Upper lobe of left lung (tissue), 6 donors: ENCODE results near the gene SHISAL1. TPM values are rescaled to one million over a fixed set of nuclear protein-coding genes. Genes with fewer than 3 reads are reported as not detected.
"Not testable (repeated sequence)": the region's sequence is repeated elsewhere in the genome, so short reads cannot be mapped to it uniquely, and the experiment has no call there.

ENCODE experiments used
- ATAC-seq, 2 donors: fragments of 200-7000 bp; cut with Tn5 transposase; one replicate each; pipeline ENCODE4 v1.9.1; 2022; ENCODE audit warnings: mild to moderate bottlenecking in 2 of 2, moderate library complexity in 2 of 2; ENCODE audit not compliant: low FRiP score in 2 of 2
- DNase-seq, 2 donors: peaks; one replicate each; pipeline ENCODE4 v3.0.0-alpha.2; 2019 to 2020
- H3K27ac ChIP-seq, 4 donors: fragments of 200-600 bp; sonication (generic); one replicate each; pipeline ENCODE4 v1.5.1; 2016 to 2019
- H3K27me3 ChIP-seq, 4 donors: fragments of 200-600 bp; sonication (generic); one replicate each; pipeline ENCODE4 v1.5.1; 2017 to 2019
- H3K36me3 ChIP-seq, 4 donors: fragments of 200-600 bp; sonication (generic); one replicate each; pipeline ENCODE4 v1.5.1; 2016 to 2019
- H3K4me1 ChIP-seq, 4 donors: fragments of 200-600 bp; sonication (generic); one replicate each; pipeline ENCODE4 v1.5.1; 2018 to 2019
- H3K4me3 ChIP-seq, 4 donors: fragments of 200-600 bp; sonication (generic); one replicate each; pipeline ENCODE4 v1.5.1; 2017 to 2019; ENCODE audit warnings: mild to moderate bottlenecking in 2 of 4, moderate library complexity in 1 of 4
- H3K9me3 ChIP-seq, 4 donors: fragments of 200-600 bp; sonication (generic); one replicate each; pipeline ENCODE4 v1.5.1; 2018 to 2019
- CTCF ChIP-seq, 6 experiments: fragments of 450-650 bp in 4 of 6; fragments of 200-600 bp in 2 of 6; sonication (generic) in 2 of 6; IDR thresholded peaks; one replicate each; pipeline ENCODE4 v1.5.1; 2016 to 2019; ENCODE audit warnings: antibody characterized with exemption in 6 of 6
- EP300 ChIP-seq, 4 donors: sonication (generic); formaldehyde crosslinking; IDR thresholded peaks; one replicate each; pipeline ENCODE4 v1.5.1; 2017; ENCODE audit warnings: antibody characterized with exemption in 4 of 4, control low read depth in 2 of 4
- POLR2A ChIP-seq, 4 donors: fragments of 450-650 bp; IDR thresholded peaks; one replicate each; pipeline ENCODE4 v1.5.1; 2016 to 2017; ENCODE audit warnings: antibody characterized with exemption in 4 of 4, mild to moderate bottlenecking in 2 of 4
- POLR2AphosphoS5 ChIP-seq, 2 donors: sonication (generic); formaldehyde crosslinking; IDR thresholded peaks; one replicate each; pipeline ENCODE4 v1.5.1; 2017; ENCODE audit warnings: antibody characterized with exemption in 2 of 2
- WGBS, 2 donors: methylation state at CpG; one replicate each; pipeline ENCODE4 v1.1.5; 2017 to 2018; 5-methylcytosine and 5-hydroxymethylcytosine counted together
- total RNA-seq, 6 donors: library from RNA; depleted of rRNA in 4 of 6; stranded (reverse); fragments of >200 nt in 4 of 6; gene quantifications; one replicate each; pipeline versions ENCODE4 v1.1.0 to v1.2.1, GENCODE V29; 2016 to 2021
- donor health status: DM: no; HTN: no; CAD: no; lungs with moderate emphysema.
- donor health status: DM: no; HTN: yes; CAD: no; lungs with severe emphysema.

The SHISAL1 gene
- total RNA-seq, 6 donors from 2014 or later, result 0.11 to 1.0 (median 0.20) TPM; not detected in 1

GRCh38 chr22:44304911-44305310 lies 7.8 kb downstream of the SHISAL1 start:
- no peaks in the 10 kb centered on the region for H3K36me3 ChIP-seq
- DNase-seq, result no peak
- no peak overlapping the region for H3K4me3 ChIP-seq
- no peaks in the 10 kb centered on the region for H3K27me3 ChIP-seq
- no peak overlapping the region for H3K27ac ChIP-seq
- WGBS, 2 donors, result 79 to 100% methylated on average over 2 of the region's 2 CpGs
- TF ChIP-seq EP300 (IDR thresholded peaks at IDR 0.05) (no peak), POLR2A (IDR thresholded peaks at IDR 0.05) (no peak), POLR2AphosphoS5 (IDR thresholded peaks at IDR 0.05) (no peak), CTCF (IDR thresholded peaks at IDR 0.05) (no peak)
- no peaks in the 10 kb centered on the region for H3K9me3 ChIP-seq
- no peak for ATAC-seq
- H3K4me1 ChIP-seq, result peaks cover 0 to 8% (median 2%) of the 10 kb centered on the region in 4 donors

GRCh38 chr22:44304354-44304753 lies 8.4 kb downstream of the SHISAL1 start:
- TF ChIP-seq POLR2A (IDR thresholded peaks at IDR 0.05) (no peak), EP300 (IDR thresholded peaks at IDR 0.05) (no peak), POLR2AphosphoS5 (IDR thresholded peaks at IDR 0.05) (no peak), CTCF (IDR thresholded peaks at IDR 0.05) (no peak)
- H3K4me1 ChIP-seq, result peaks cover 0 to 3% (median under 1%) of the 10 kb centered on the region in 4 donors
- no peak overlapping the region for H3K27ac ChIP-seq
- H3K27me3 ChIP-seq, result no peaks in the 10 kb centered on the region
- no peak overlapping the region for H3K4me3 ChIP-seq
- no peaks in the 10 kb centered on the region for H3K36me3 ChIP-seq
- ATAC-seq (no peak), DNase-seq (no peak)
- 73 to 78% methylated on average over 7 to 9 of the region's 9 CpGs for WGBS, 2 donors
- no peaks in the 10 kb centered on the region for H3K9me3 ChIP-seq

- not testable (repeated sequence) for H3K27me3 ChIP-seq, H3K4me3 ChIP-seq, H3K4me1 ChIP-seq, H3K36me3 ChIP-seq, H3K9me3 ChIP-seq, ATAC-seq, H3K27ac ChIP-seq, DNase-seq
- WGBS, 2 donors, result 87 to 89% methylated on average over 7 to 8 of the region's 10 CpGs
Measured at GRCh38 chr22:44302363-44302762, 10.4 kb downstream of the SHISAL1 start.

- H3K9me3 ChIP-seq, result no peaks in the 10 kb centered on the region
- no peak overlapping the region for H3K4me3 ChIP-seq
- DNase-seq (no peak), ATAC-seq (no peak)
- 67 to 70% methylated on average over 18 to 19 of the region's 19 CpGs for WGBS, 2 donors
- no peaks in the 10 kb centered on the region for H3K36me3 ChIP-seq
- H3K27me3 ChIP-seq, result no peaks in the 10 kb centered on the region
- no peak for TF ChIP-seq CTCF (IDR thresholded peaks at IDR 0.05)
- TF ChIP-seq POLR2A (IDR thresholded peaks at IDR 0.05), result no peak
- no peak for TF ChIP-seq EP300 (IDR thresholded peaks at IDR 0.05)
- no peak for TF ChIP-seq POLR2AphosphoS5 (IDR thresholded peaks at IDR 0.05)
- no peak overlapping the region for H3K27ac ChIP-seq
- no peaks in the 10 kb centered on the region for H3K4me1 ChIP-seq
Measured at GRCh38 chr22:44301039-44301438, 11.7 kb downstream of the SHISAL1 start.

- no peak for DNase-seq
- TF ChIP-seq EP300 (IDR thresholded peaks at IDR 0.05), result no peak
- TF ChIP-seq CTCF (IDR thresholded peaks at IDR 0.05), result no peak
- no peak for TF ChIP-seq POLR2AphosphoS5 (IDR thresholded peaks at IDR 0.05)
- no peak for TF ChIP-seq POLR2A (IDR thresholded peaks at IDR 0.05)
- ATAC-seq, result no peak
- Histone ChIP-seq H3K36me3 (no peaks in the 10 kb centered on the region), H3K4me1 (no peaks in the 10 kb centered on the region), H3K4me3 (no peak overlapping the region), H3K9me3 (peaks cover 0 to 8% (median 0%) of the 10 kb centered on the region in 4 donors), H3K27me3 (no peaks in the 10 kb centered on the region), H3K27ac (no peak overlapping the region)
- 89% methylated on average over 13 of the region's 13 CpGs; no CpG with 5 or more reads in 1 of the 2 donors for WGBS, 2 donors
Measured at GRCh38 chr22:44299124-44299523, 13.6 kb downstream of the SHISAL1 start.
